ENCODE data around the gene TRMT6.
A peak's percentile ranks its signal among the peaks of the same experiment; 100 is the strongest.

The TRMT6 gene

GRCh38 chr20:5950271-5951031 lies at the start of gene TRMT6, which contains the start of gene MCM8:
TSS of gene TRMT6 (minus strand) at chr20:5950533. CDS start at chr20:5950405, 128 bp downstream.
TSS of gene MCM8 (plus strand) at chr20:5950652. CDS start at chr20:5952016, 1,364 bp downstream.
- DNase-seq, result peak; percentile 99

GRCh38 chr20:5999783-6000182 lies 49.5 kb upstream of the TRMT6 start:
- no peak for DNase-seq

- no peak for DNase-seq
Measured at GRCh38 chr20:5996765-5997164, 46.4 kb upstream of the TRMT6 start.

GRCh38 chr20:5991623-5992441 lies 41.5 kb upstream of the TRMT6 start:
- DNase-seq, result no peak

GRCh38 chr20:5990946-5991345 lies 40.6 kb upstream of the TRMT6 start:
- no peak for DNase-seq

GRCh38 chr20:5989539-5989938 lies 39.2 kb upstream of the TRMT6 start:
- DNase-seq, result no peak

- no peak for DNase-seq
Measured at GRCh38 chr20:5987383-5987782, 37.0 kb upstream of the TRMT6 start.

GRCh38 chr20:5980720-5981538 lies 30.6 kb upstream of the TRMT6 start:
- DNase-seq, result no peak

GRCh38 chr20:5979801-5980200 lies 29.5 kb upstream of the TRMT6 start:
- DNase-seq, result no peak

- DNase-seq, result no peak
Measured at GRCh38 chr20:5977975-5978374, 27.6 kb upstream of the TRMT6 start.

- DNase-seq, result no peak
Measured at GRCh38 chr20:5977223-5977622, 26.9 kb upstream of the TRMT6 start.

GRCh38 chr20:5975778-5976177 lies 25.4 kb upstream of the TRMT6 start:
- no peak for DNase-seq

GRCh38 chr20:5974531-5974930 lies 24.2 kb upstream of the TRMT6 start:
- no peak for DNase-seq

- no peak for DNase-seq
Measured at GRCh38 chr20:5973971-5974370, 23.6 kb upstream of the TRMT6 start.

- DNase-seq, result no peak
Measured at GRCh38 chr20:5973172-5973571, 22.8 kb upstream of the TRMT6 start.

- DNase-seq, result no peak
Measured at GRCh38 chr20:5971203-5971602, 20.9 kb upstream of the TRMT6 start.

- DNase-seq, result no peak
Measured at GRCh38 chr20:5970381-5970780, 20.0 kb upstream of the TRMT6 start.

- no peak for DNase-seq
Measured at GRCh38 chr20:5969940-5970339, 19.6 kb upstream of the TRMT6 start.

- DNase-seq, result no peak
Measured at GRCh38 chr20:5969348-5969935, 19.1 kb upstream of the TRMT6 start.

GRCh38 chr20:5968462-5968861 lies 18.1 kb upstream of the TRMT6 start:
- no peak for DNase-seq

- no peak for DNase-seq
Measured at GRCh38 chr20:5967469-5967868, 17.1 kb upstream of the TRMT6 start.

- no peak for DNase-seq
Measured at GRCh38 chr20:5949943-5950270, 426 bp downstream of the TRMT6 start.

- DNase-seq, result no peak
Measured at GRCh38 chr20:5947276-5947675, 3.1 kb downstream of the TRMT6 start.

All from SHP77 treated with DMSO at 0.1 percent for 48 hours (cell line).